GM20000 (cell line): ENCODE data around the gene SMURF1.

Experiments used
- DNase-seq: peaks from one replicate; pipeline ENCODE4 v3.0.0; 2012; ENCODE audit warnings: low spot score
- TF ChIP-seq, protein P1 (sequence below): IDR thresholded peaks from 2 replicates; pipeline ENCODE4 v1.5.1; 2012; ENCODE audit warnings: mild to moderate bottlenecking, control low read depth; ENCODE audit errors: extremely low read depth, missing control alignments

SMURF1 gene

DNA sequence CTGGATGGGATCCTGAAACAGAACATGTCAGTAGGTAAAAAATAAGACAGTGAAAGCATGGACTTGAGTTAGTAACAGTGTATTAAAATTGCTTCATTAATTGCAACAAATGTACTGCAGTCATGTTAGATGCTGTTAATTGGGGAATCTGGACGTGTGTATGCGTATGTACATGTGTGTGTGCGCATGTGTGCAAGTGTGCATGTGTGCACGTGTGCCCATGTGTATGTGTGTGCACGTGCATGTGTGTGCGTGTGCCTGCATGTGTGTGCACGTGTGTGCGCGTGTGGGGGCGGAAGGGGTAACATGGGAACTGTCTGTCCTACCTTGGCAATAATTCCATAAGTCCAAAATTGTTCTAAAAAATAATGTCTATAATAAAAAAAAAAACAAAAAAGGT lies 67.3 kb downstream of the SMURF1 start:
- TF ChIP-seq, protein P1, sequence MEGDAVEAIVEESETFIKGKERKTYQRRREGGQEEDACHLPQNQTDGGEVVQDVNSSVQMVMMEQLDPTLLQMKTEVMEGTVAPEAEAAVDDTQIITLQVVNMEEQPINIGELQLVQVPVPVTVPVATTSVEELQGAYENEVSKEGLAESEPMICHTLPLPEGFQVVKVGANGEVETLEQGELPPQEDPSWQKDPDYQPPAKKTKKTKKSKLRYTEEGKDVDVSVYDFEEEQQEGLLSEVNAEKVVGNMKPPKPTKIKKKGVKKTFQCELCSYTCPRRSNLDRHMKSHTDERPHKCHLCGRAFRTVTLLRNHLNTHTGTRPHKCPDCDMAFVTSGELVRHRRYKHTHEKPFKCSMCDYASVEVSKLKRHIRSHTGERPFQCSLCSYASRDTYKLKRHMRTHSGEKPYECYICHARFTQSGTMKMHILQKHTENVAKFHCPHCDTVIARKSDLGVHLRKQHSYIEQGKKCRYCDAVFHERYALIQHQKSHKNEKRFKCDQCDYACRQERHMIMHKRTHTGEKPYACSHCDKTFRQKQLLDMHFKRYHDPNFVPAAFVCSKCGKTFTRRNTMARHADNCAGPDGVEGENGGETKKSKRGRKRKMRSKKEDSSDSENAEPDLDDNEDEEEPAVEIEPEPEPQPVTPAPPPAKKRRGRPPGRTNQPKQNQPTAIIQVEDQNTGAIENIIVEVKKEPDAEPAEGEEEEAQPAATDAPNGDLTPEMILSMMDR = no peak
- no peak for DNase-seq

DNA sequence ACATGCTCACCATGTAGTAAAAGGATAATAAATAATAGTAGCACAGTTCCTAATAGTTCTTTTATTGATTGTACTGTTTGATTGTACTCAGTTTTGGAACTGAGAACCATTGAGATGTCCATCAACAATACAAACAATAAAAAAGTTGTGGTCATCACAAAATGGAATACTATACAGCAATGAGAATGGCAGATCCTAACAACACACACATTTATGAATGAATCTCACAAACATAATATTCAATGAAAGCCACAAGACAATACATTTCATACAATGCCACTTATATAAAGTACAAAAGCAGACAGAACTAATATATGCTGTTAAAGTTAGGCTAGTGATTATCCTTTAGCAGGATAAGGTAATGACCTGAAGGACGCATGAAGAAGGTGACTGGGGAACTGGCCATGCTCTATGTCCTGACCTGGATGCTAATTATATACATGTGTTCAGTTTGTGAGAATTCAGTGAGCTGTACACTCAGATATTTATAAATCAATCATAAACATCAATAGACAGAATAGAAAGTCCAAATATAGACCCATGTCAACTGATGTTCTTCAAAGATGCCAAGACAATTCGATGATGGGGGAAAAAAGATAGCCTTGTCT lies 70.0 kb downstream of the SMURF1 start:
- no peak for DNase-seq
- TF ChIP-seq, protein P1 = no peak

DNA sequence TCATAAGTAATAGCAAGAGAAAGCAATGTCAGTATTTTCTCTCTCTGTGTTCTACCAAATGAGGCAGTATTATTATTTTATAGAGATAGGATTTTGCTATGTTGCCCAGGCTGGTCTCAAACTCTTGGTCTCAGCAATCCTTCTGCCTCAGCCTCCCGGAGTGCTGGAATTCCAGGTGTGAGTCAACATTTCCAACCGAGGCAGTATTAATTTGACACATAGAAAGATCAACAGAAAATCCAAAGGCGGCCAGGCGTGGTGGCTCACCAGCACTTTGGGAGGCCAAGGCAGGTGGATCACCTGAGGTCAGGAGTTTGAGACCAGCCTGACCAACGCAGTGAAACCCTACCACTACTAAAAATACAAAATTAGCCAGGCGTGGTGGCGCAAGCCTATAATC lies 71.8 kb downstream of the SMURF1 start:
- DNase-seq = no peak
- TF ChIP-seq, protein P1 = no peak

DNA sequence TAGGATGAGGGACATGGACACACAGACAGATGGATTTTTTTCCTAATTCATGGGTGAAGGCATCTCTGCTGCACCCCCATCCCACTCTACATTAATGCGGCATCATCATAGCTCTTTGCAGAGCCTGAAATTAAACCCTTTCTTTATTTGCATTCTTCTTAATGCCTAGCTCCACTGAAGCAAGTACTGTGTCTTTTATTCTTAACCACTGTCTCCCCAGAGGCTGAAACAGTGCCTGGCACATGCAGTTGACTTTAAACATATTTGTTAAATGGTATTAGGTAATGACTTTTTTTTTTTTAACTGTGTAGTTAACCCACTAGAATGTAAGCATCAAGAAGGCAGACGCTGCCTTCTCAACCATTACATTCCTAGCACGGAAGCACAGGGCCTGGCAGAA lies 73.5 kb downstream of the SMURF1 start:
- DNase-seq = no peak
- TF ChIP-seq, protein P1 = no peak

DNA sequence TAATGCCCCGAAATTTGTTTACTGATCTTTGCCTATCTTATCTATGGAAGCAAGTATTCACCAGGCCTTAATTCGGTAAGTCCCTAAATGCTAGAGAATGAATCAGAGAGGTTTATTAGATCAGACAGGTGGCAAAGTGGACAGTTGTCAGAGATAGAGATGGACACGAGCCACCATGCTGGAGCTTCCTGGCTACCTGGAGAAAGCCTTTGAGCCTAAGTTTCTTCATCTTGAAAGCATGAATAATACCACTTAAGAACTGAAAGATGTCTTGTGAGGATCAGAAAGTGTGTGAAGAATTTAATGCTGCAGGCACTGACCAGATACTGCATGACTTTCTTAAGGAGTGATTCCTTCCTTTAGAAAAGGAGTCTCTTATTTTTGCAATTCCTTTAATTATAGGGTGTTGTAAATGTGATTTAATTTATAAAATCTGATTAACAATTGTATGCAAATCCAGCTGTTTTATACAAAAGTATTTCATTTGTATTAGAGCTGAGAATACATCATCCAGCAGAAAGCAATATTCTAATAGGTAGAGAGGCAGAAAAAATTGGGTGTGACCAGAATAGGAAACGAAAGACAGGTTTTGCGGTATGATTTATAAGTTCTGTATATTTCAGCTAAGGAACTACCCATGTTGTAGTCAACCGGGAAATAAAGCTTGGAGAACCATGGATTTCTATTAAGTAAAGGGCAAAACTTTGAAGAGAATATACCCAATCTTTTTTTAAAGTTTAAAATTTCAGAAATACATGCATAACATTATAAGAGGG lies 82.7 kb downstream of the SMURF1 start:
- TF ChIP-seq, protein P1 = no peak
- DNase-seq = no peak

DNA sequence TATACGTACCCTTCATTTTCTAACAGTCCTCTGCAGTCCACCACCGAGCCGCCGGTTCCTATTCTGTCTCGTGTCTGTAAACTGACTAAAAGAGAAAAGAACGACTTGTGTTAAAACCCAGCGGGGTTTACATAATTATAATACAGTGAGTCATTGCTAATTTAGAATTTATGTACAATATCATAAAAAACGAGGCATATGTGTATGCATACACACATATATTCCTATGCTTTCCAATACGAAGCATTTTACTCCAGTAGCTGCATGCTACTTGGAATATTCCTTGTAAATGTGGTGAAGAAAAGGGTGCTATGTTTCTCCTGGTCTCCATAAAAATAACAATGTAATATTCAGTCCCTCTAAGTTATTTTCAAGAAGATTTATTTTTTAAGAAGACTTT lies 89.1 kb downstream of the SMURF1 start:
- TF ChIP-seq, protein P1 = no peak
- no peak for DNase-seq

DNA sequence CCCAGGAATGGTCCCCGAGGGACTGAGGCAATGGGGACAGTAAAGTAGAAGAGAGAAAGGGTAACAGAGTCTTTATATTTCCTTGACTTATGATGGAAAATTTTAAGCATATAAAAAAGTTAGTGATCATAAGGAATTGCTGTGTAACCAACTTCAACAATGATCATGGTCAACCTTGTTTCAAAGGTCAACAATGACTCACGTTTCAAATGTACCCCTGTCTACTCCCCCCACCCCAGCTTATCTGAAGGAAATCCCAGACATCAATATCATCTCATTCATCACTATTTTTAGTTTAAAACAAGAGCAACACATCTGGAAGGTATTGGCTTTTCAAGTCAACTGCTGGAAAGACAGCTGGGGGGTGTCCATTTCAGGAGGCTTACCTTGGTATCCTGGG lies 92.9 kb downstream of the SMURF1 start:
- DNase-seq = no peak
- TF ChIP-seq, protein P1 = no peak
